Dedifferentiated amniotic fluid mesenchymal stem cell (primary cell): ENCODE data around the gene CFDP1.

ENCODE experiments used
- DNase-seq: peaks from one replicate; pipeline ENCODE4 v3.0.0-alpha.2; 2016; ENCODE audit errors: extremely low spot score

The CFDP1 gene

DNA sequence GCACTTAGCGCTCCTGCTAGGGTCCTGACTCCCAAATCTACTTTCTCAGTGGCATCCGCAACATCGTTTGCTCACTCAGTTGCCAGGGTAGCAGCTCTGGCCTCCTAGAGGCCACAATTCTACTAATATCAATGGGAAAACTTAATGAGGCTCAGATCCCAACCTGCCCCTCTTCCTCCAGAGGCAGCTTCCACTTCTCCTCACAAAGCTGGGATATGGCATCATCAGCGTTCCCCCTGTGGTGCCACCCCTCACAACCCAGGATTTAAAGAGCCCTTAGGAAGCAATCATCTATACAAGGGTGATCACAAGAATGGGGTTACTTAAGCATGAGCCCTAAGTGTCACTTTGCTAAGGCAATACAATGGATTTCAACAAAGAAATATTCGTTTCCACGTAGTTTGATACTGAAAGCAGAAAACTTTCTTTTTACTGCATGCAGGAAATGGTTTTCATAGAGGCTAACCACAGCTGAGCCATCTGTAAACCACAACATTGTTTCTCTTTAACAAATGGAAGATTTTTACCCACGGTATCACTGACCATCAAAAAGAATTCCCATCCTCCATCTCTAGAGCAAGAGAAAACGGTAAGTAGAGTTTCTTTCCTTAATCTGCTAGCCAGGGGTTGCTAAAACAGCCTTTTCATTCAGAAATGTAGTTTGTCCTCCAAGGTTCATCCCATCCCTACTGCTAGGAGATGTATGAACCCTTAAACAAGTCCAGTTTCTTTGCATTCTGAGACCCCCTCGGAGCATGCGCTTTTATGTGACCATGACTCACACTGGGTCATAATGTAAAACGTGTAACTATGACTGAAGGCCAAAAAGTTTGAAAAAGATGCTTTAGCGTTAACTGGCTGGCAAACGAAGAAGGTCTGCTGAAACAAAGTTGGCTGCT is 113.5 kb downstream of the CFDP1 start:
- peak; percentile 77 for DNase-seq

DNA sequence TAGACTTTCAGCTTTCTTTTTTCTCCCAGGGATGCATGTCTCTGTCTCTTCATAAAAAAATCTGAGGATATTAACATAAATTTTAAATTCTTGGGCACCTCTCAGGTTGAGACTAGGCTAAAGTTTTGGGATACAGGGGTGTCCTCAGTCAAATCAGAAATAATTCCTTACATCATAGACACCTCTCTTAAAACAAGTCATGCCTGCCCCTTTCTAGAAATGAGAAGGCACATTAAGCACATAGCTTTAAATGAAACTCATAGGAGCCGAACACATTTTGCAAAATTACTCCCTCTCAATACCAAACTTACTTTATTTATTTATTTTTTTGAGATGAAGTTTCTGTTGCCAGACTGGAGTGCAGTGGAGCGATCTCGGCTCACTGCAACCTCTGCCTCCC is 114.6 kb downstream of the CFDP1 start:
- DNase-seq, result no peak

DNA sequence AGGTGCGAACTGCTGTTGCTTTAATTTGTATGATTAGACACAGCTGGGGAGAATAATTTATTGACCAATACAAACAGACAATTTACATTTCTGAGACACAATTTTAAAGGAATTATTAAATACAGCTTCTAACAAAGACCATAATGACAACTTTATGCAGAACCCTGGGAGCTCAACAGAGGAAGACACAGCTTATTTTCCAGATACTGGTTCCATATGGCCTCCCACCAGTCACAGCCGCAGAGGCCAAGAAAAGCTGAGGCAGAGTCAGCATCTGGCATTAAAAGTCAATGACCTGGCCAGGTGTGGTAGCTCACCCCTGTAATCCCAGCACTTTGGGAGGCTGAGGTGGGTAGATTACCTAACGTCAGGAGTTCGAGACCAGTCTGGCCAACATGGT is 115.8 kb downstream of the CFDP1 start:
- no peak for DNase-seq

DNA sequence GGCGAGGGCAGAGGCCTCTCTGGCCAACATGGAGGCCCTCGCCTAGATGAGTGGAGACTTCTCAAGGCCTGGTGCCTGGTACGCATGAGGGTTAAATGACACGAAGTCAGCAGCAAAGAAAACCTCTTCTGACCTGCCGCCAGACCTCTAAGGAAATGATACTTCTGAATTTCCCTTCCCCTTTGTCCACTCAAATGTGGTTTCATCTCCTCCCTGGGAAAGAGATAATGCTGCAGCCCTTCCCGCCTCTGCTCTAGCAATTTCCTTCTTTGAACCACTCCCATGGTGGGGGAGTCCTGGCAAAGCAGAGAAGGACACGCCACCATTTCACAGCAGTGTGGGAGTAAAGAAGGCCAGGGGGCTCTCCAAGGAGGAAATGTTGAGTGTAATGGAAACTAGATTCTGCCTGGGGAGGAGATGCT is 116.2 kb downstream of the CFDP1 start:
- no peak for DNase-seq

DNA sequence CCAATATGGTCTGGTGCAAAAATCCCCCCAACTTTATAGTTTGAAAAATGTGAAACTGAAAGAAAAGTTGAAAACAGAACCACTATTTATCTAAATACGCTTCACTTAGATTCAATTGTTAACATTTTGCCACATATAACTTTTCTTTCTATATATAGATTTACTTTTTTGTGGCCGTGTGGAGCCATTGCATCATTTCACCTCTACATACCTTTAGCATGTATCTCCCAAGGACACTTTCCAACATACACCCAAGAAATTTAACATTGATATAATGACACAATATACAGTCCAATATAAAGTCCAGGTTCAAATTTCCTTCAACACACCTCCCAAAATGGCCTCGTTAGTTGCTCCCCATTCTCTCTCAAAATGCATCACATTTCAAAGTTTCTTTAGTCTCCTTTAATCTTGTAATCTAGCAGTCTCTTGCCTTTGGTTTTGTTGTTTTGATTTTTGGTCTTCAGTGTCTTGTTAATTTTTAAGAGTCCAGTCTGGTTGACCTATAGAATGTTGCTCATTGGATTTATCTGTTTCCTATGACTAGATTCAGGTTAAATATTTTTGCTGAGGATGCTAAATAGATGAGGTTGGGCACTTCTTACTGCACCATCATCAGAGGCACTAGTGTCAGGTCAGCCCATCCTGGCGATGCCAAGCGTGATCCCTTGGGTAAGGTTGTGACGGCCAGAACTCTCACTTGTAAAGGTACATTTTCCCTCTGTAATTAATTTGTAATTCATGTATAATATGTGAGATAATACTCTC is 117.6 kb downstream of the CFDP1 start:
- DNase-seq, result no peak

DNA sequence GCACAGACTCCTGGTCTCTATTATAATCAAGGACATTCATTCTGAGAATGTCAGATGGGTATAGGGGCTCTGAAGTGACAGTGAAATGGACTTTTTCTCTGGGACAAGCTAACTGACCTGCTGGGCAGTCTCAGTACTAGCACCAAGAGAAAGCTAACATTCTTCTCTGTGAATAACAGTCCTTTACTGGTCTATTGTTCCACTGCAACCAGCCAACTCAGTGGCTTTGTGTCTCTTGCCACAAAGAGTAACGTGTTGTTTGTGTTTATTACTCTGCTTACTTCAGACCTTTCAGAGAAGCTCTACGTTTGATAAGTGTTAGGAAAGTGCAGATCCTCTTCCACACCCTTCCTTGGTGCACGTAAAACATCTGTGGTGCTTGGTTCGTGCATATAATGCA is 120.4 kb downstream of the CFDP1 start:
- no peak for DNase-seq

DNA sequence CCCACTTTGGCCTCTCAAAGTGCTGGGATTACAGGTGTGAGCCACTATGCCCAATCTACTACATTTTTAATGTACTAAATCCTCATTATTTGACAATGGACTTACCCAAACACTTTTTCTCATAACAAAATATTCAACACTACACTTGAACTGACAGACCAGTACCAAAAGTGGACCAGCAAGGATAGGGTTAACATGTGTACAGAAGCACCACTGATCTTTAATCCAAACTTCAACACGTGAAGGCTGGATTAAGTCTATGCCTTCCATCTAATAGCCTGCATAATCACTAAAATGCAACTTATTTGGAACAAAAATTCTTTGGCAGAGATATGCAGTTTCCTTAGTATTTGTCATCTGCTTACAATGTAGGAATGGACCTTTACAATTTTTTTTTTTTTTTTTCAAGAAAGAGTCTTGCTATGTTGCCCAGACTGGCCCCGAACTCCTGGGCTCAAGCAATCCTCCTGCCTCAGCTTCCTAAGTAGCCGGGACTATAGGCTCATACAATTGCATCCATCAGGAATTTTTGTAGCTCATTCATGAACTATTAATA is 121.8 kb downstream of the CFDP1 start:
- no peak for DNase-seq

DNA sequence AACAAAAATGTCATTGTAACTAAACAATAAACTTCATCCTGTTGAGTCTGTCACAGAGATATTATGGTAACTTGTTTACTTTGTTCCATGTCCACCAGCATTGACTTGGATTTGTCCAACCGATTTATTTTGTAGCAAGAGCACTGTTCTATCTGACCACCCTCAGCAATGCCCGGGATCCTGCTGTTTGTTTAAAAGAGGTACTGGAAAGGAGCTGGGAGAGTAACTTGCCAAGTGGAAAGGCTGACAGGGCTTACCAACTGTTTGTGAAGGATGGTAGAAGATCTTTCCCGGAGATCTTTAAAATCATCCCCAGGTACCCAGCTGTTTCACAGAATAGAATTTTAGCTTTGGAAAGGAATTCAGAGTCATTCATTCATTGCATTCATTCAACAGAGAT is 122.8 kb downstream of the CFDP1 start:
- no peak for DNase-seq

DNA sequence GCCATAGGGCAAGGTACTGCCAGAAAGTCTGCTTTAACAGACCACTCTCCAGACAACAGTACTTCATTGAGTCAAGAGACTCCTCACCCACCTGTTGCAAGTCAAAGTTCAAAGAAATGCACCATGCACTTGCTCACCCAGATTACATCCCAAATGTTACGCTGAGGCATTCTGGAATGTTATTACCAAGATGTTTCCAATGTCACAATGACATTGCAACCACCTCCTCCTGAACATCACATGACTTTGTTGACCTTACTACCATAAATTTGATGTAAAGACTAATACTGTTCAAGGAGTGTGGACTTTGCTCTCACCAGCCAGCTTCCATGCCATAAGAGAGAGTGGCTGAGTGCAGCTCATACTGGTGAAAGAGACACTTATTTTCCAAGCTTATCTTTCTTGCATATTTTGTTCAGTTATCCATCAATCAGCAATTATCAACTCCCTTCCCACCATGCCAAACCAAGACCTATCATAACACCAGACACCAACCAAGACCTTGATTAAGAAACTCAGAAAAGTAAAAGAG is 123.3 kb downstream of the CFDP1 start:
- DNase-seq, result no peak

DNA sequence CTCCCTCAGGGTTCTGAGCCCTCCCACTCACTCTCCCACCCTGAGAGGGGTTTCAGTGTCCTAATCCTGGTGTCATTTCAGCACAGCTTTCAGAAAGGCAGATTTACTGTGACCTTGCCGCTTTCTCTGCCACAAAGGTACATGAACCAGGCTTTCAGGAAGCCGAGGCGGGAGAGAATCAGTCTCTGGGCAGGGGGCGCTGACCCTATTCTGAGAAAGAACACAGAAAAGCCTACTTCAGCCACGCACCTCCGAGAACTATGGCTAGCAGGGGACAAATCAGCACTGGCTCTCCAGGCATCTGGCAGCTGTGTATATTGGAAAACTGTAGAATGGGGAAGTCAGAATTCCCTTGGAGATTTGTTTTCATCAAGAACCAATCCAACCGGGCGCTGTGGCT is 124.1 kb downstream of the CFDP1 start:
- no peak for DNase-seq

DNA sequence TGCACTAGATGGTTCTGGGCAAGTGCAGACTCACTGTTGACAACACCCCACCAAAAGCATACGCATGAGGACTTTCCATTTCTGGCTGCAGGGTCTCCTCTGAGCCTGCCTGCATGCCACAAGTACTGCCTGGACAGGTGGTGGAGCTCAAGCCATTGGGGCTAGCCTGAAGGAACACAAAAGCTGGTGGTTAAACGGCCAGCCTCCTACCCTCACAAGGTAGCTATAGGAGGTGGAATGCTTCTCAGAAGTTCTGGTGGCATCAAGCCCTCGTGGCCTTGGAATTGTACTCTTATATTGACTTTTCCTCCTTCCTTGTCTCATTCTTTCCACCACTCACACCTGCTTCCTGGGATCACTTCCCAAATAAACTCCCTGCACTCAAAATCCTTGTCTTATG is 125.3 kb downstream of the CFDP1 start:
- DNase-seq, result no peak

DNA sequence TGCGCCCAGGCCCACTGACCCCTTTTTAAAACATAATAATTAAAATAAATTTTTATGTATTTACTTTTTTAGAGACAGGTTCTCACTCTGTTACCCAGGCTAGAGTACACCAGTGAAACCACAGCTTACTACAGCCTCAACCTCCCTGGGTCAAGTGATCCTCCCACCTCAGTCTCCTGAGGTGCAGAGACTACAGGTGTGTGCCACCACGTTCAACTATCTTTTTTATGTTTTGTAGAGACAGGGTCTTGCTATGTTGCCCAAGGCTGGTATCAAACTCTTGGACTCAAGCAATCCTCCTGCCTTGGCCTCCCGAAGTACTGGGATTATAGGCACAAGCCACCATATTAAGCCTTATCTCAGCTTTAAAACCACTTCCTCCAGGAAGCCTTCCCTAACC is 125.8 kb downstream of the CFDP1 start:
- DNase-seq, result no peak

DNA sequence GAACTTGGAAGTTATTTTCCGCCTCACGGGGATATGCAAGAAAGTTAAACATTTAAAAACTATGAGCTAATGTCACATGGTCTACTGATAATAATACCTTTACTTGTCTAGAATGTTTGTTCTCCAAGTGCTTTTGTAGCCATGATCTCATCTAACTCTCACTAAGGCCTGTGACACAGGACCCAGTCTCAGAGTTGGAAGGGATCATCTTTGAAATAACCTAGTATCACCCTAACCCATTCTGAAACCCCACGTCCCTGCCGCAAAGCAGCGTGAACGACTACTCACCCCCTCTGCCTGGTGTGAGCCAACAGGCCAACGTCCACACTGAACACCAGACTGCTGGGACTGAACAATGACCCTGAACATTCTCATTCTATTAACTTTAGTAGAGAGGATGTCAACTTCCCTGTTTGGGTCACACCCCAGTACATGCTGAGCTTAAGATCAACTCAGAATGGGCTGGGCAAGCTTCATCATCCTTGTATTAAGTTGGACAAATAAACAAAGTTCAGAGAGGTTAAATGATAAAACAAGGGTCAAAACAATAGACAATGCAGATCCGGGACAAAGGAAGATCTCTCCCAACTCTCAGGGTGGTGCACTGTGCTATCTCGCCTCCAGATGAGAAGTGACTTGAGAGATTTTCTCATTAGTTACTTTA is 127.1 kb downstream of the CFDP1 start:
- no peak for DNase-seq

DNA sequence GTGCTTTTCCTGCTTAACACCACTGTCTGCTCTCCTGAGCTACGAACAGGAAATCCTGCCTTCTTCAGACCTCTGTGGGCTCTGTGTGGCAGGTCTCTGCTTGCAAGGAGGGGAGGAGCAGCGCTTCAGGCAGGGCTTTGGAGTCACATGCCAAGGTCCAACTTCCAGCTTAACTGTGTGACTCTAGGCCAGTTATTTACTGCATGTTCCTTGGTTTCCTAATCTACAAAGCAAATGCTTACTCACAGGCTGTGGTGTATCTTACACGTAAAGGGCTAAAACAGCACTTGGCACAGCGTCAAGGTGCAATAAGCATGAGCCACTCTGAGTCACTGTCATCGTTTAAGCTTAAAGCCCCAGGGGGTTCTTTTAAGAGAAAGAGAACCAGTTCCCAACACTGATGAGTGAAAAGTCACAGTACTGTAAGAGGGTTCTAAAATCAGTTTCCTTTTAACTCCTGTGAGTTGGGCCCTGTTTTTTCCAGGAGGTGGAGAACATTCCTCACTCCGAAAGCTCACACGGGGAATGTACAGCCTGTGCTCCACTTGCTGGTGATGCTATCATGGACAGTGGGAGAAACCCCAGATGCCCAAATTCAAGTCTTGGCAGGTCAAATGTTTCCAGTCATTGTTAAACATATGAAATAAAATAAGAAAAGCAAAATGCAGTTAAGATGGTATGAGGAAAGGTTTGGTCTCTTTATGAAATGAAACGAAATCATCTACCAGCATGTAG is 127.8 kb downstream of the CFDP1 start:
- DNase-seq, result peak; percentile 97

DNA sequence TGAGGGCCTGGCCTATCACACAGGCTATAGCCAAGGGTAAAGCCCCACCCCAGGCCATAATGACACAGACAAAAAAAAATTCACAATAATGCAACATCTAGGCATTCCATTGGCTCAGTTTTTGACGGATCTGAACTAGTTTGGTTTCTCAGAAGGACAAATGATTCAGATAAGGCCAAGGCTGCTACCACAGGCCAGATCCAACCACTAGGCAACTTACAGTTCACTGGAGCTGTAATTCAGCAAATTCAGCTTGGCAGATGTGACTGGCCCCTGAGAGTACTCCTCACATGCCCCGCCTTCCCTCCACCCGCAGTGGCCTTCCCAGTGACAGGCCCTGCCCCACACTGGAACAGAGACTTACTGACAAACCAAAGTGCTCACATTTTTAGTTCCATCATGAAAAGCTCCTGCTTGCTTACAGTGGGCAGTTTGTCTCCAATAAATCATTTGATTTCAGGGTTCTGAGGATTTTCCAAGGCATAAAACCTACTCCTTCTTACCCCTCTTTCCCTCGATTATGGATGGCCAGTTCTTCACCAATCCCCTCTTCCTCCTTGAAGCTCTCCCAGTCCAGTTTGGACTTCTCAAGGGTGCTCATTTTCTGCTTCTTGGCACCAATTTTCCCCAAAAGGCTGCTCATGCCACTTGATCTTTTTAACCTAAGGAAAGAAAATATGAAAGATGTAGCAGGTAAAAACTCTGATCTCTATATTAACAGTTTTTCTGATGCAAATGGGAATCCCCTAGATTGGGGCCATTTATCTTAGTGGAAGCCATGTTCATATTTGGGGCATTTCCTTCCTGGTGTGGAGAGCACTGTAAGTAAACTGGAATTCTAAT is 128.6 kb downstream of the CFDP1 start:
- DNase-seq, result peak; percentile 70

DNA sequence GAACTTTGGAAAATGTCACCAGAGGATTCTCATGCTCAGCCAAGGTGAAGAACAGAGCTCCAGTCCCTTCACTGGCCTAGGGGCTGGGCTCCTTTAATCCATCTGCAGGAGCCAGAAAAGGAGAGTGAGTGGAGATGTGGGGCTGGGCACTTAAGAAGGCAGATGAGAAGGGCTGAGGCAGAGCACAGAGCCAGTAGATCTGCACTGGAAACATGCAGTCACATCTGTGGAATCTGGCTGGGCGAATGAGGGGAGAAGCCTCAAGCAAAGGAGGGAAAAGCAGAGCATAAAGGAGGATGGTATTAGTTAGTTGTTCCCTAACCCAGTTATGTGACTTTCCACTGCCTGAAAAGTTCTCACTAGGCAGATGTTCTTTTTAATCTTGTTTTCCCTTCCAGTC is 131.5 kb downstream of the CFDP1 start:
- peak; percentile 45 for DNase-seq

DNA sequence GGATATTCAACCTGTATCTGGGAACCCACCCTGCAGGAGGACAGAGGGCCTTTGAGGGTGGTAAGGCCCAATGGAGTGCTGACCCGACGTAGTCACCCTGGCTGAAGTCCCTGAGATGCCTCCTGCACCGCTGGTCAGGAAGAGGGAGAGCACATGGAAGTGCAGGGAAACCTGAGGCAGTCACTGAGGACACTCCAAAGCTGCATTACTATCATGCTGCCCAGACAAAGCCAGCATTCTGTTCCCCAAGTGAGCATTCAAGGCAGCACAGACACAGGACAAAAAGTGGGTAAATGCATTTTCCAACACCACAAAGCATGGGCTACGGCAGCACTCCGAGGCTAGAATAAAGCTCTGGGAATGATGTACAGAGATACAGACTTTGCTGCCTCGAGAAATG is 135.0 kb downstream of the CFDP1 start:
- DNase-seq, result no peak

DNA sequence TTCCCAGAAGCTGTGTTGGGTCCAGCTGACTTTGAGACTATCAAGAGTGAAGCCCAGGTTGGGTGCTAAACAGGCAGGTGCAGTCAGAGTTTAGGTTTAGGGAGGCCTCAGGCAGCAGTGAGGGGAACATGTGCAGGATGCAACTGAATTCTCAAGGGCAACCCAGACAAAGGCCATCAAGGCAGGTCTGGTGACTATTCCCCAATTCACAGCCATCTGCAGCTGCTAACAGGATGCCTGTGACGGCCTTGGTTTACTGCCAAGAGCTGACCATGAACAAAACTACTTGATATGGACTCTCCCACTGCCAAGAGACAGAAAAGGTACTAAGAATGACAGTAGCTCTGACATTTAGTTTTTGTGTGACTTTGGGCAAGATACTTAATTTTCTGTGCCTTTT is 136.7 kb downstream of the CFDP1 start:
- no peak for DNase-seq

DNA sequence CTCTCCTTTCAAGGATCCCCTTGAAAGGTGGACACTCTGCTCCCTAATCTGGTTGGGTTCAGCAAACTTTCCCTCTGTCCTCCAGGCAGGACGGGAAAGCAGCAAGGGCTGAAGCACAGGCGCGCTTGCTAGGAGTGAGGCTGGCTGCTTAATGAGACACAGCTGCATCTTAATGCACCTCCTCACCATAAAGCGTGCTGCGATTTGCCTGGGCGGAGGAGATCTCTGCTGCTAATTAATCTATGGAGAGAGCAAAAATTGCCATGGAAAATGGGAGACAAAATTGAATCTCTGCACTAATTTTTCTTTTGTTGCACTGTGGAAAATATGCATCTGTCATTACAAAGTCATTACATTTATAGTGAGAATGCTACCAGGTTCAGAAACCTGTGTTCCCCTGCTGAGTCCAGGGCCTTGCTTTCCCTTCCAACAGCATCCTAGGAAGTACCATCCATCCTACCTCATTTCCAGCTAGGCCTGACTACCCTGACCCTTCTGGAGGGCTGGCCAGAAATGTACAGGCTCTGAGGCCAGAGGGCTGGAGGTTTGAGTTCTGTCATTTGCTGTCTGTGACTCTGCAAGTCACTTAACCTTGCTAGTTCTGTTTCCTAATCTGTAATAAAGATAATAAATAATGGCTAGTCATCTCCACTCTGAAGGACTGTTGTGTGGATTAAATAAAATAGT is 138.4 kb downstream of the CFDP1 start:
- no peak for DNase-seq

DNA sequence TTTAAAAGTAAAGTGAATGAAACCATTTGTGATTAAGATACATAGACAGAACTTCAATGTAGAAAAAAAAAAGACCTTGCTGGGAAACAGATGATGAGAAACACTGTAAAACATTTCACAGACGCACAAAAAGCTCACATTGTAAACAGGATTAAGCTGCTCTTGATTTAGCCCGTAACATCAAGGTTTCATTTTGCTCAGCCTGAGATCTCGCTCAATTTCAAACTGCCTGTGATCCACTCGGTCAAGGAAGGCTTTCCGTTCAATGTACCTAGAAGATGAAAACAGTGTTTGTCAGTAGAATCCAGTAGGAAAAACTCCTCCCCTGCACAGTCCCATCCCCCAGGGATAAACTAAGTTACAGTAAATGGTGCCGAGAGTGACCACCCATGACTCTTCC is 139.5 kb downstream of the CFDP1 start:
- DNase-seq, result peak; percentile 43
